GM18868 (cell line): ENCODE measurements around the gene PCDHA6.
"Not testable (repeated sequence)": the region's sequence is repeated elsewhere in the genome, so short reads cannot be mapped to it uniquely, and the experiment has no call there.

Experiments
- ATAC-seq: cut with Tn5 transposase; IDR thresholded peaks from one replicate; pipeline ENCODE4 v1.9.1; 2021; ENCODE audit warnings: mild to moderate bottlenecking, moderate library complexity; ENCODE audit not compliant: unreplicated experiment

Gene PCDHA6

DNA sequence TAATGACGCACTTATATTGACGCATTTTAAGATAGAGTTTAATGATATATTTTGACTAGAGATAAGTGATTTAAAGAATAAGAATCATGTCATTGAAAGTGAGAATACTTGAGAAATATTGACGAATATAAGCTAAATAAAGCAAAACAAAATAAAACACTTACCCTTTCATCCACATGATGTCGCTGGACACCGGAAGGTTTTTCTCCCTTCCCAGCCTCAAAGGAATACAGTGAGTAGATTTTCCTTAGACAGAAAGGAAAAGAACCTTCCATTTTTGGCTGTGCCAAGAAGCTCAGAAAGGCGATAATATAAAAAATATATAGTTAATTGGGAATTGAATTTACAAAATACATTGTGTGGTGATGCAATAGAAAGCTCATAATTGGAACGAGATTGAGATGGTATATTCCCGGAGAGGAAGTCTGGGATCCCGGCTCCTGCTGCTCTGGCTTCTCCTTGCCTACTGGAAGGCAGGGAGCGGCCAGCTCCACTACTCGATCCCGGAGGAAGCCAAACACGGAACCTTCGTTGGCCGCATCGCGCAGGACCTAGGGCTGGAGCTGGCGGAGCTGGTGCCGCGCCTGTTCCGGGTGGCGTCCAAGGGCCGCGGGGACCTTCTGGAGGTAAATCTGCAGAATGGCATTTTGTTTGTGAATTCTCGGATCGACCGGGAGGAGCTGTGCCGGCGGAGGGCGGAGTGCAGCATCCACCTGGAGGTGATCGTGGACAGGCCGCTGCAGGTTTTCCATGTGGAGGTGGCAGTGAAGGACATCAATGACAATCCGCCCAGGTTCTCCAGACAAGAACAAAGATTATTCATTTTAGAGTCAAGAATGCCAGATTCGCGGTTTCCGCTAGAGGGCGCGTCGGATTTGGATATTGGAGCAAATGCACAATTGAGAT, 6.1 kb upstream of the PCDHA6 start, which contains the start of gene PCDHA5:
Gene PCDHA5 (plus strand): TSS at position 239 of the 906 bp plus-strand sequence.
- no peak for ATAC-seq

DNA sequence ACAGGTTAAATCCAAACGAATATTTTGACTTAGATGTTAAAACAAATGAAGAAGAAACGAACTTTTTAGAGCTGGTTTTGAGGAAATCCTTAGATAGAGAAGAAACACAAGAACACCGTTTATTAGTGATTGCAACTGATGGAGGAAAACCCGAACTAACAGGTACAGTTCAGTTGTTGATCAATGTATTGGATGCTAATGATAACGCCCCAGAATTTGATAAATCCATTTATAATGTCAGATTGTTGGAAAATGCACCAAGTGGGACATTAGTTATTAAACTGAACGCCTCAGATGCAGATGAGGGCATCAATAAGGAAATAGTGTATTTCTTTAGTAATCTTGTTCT, 5.5 kb upstream of the PCDHA6 start:
- no peak for ATAC-seq

DNA sequence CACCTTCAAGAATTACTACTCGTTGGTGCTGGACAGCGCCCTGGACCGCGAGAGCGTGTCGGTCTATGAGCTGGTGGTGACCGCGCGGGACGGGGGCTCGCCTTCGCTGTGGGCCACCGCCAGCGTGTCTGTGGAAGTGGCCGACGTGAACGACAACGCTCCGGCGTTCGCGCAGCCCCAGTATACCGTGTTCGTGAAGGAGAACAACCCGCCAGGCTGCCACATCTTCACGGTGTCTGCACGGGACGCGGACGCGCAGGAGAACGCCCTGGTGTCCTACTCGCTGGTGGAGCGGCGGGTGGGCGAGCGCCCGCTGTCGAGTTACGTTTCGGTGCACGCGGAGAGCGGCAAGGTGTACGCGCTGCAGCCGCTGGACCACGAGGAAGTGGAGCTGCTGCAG, 4.8 kb upstream of the PCDHA6 start:
- not testable (repeated sequence) for ATAC-seq

GRCh38 chr5:140823475-140823874, 4.3 kb upstream of the PCDHA6 start:
- ATAC-seq = no peak

DNA sequence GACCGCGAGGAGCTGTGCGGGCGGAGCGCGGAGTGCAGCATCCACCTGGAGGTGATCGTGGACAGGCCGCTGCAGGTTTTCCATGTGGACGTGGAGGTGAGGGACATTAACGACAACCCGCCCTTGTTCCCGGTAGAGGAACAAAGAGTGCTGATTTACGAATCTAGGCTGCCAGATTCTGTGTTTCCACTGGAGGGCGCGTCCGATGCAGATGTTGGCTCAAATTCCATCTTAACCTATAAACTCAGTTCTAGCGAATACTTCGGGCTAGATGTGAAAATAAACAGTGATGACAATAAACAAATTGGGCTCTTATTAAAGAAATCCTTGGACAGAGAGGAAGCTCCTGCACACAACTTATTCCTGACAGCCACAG, 590 bp downstream of the PCDHA6 start:
- no peak for ATAC-seq

- not testable (repeated sequence) for ATAC-seq
Observed at GRCh38 chr5:140829511-140830501, 2.0 kb downstream of the PCDHA6 start.

GRCh38 chr5:140833993-140834392, 6.2 kb downstream of the PCDHA6 start, which contains the start of gene PCDHA7:
PCDHA7 (plus strand) TSS chr5:140834269; CDS start chr5:140834384, 115 bp downstream.
- no peak for ATAC-seq

- not testable (repeated sequence) for ATAC-seq
Observed at GRCh38 chr5:140834439-140835008, 6.8 kb downstream of the PCDHA6 start.

GRCh38 chr5:140835622-140836510, 8.1 kb downstream of the PCDHA6 start:
- ATAC-seq = no peak

DNA sequence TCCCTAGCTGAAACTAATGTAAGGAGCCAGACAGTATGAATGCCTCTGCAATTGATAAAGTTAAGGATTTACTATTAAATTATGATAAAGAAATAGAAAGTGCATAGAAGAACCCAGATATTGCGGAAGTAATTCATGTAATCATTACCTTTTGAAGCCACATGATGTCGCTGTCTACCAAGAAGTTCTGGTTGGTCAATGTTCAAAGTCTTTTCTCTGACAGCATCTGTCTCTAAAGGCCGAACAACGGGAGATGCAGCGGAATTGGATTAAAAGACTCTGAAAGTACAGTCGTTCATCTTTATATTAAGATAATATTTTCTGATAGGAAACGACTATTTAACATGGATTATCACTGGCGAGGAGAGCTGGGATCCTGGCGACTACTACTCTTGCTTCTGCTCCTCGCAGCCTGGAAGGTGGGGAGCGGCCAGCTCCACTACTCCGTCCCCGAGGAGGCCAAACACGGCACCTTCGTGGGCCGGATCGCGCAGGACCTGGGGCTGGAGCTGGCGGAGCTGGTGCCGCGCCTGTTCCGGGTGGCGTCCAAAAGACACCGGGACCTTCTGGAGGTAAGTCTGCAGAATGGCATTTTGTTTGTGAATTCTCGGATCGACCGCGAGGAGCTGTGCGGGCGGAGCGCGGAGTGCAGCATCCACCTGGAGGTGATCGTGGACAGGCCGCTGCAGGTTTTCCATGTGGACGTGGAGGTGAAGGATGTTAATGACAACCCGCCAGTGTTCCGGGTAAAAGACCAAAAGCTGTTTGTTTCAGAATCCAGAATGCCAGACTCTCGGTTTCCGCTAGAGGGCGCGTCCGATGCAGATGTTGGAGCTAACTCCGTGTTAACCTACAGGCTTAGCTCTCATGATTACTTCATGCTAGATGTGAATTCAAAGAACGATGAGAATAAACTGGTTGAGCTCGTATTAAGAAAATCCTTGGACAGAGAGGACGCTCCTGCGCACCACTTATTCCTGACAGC, 13.5 kb downstream of the PCDHA6 start, which contains the start of gene PCDHA8:
Gene PCDHA8 (plus strand): TSS at position 210 of the 985 bp plus-strand sequence. CDS start 135 bp downstream, at position 345.
- ATAC-seq = no peak

DNA sequence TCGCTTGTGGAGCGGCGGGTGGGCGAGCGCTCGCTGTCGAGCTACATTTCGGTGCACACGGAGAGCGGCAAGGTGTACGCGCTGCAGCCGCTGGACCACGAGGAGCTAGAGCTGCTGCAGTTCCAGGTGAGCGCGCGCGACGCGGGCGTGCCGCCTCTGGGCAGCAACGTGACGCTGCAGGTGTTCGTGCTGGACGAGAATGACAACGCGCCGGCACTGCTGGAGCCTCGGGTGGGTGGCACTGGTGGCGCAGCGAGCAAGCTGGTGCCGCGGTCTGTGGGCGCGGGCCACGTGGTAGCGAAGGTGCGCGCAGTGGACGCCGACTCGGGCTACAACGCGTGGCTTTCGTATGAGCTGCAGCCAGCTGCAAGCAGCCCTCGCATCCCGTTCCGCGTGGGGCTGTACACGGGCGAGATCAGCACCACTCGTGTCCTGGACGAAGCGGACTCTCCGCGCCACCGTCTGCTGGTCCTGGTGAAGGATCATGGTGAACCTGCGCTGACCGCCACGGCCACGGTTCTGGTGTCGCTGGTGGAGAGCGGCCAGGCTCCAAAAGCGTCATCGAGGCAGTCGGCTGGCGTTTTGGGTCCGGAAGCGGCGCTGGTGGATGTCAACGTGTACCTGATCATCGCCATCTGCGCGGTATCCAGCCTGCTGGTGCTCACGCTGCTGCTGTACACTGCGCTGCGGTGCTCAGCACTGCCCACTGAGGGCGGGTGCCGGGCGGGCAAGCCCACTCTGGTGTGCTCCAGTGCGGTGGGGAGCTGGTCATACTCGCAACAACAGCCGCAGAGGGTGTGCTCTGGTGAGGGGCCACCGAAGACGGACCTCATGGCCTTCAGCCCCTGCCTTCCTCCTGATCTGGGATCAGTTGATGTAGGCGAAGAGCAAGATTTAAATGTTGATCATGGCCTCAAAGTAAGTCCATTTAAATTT, 15.3 kb downstream of the PCDHA6 start:
- no peak for ATAC-seq

GRCh38 chr5:140848139-140849102, 20.7 kb downstream of the PCDHA6 start, which contains the start of gene PCDHA9:
PCDHA9 (plus strand) TSS chr5:140848382; CDS start chr5:140848496, 114 bp downstream.
- not testable (repeated sequence) for ATAC-seq

DNA sequence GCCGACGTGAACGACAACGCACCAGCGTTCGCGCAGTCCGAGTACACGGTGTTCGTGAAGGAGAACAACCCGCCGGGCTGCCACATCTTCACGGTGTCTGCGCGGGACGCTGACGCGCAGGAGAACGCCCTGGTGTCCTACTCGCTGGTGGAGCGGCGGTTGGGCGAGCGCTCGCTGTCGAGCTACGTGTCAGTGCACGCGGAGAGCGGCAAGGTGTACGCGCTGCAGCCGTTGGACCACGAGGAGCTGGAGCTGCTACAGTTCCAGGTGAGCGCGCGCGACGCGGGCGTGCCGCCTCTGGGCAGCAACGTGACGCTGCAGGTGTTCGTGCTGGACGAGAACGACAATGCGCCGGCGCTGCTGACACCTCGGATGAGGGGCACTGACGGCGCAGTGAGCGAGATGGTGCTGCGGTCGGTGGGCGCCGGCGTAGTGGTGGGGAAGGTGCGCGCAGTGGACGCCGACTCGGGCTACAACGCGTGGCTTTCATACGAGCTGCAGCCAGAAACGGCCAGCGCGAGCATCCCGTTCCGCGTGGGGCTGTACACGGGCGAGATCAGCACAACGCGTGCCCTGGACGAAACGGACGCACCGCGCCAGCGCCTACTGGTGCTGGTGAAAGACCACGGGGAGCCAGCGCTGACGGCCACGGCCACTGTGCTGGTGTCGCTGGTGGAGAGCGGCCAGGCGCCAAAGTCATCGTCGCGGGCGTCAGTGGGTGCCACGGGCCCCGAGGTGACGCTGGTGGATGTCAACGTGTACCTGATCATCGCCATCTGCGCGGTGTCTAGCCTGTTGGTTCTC, 22.3 kb downstream of the PCDHA6 start:
- not testable (repeated sequence) for ATAC-seq

DNA sequence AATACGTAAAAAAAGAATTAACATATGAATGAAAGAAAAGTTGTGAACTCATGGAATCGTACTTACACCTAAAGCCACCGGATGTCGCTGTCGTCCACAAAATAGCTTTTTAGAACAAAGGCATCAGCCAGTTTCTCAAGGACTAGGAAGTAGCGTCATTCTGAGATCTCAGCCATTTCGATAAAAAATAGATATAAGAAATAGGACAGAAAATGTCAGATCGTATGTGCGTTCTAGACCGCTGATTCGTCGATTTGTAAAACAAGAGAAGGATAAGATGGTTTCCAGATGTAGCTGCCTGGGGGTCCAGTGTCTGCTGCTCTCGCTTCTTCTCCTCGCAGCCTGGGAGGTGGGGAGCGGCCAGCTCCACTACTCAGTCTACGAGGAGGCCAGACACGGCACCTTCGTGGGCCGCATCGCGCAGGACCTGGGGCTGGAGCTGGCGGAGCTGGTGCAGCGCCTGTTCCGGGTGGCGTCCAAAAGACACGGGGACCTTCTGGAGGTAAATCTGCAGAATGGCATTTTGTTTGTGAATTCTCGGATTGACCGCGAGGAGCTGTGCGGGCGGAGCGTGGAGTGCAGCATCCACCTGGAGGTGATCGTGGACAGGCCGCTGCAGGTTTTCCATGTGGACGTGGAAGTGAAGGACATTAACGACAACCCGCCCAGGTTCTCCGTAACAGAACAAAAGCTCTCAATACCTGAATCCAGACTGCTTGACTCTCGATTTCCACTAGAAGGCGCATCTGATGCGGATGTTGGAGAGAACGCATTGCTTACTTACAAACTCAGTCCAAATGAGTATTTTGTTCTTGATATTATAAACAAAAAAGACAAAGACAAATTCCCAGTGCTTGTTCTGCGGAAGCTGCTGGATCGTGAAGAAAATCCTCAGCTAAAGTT, 28.3 kb downstream of the PCDHA6 start, which contains the start of gene PCDHA10:
Gene PCDHA10 (plus strand): TSS at position 126 of the 903 bp plus-strand sequence. CDS start 152 bp downstream, at position 278.
- ATAC-seq = no peak
